ENCODE measurements around the gene MALAT1. TPM values are rescaled to one million over a fixed set of nuclear protein-coding genes. Genes with fewer than 3 reads are reported as not detected.

MALAT1 gene
- total and polyA plus RNA-seq, 2 of the 8 experiments (the other 6 are each of a cell fraction or from before 2014, with no cell fraction given), result 115 to 984 TPM

- TF ChIP-seq YY1 (IDR thresholded peaks at IDR 0.05; ENCODE audit: low read depth, low read length), result no peak
These were observed 36.3 kb downstream of the MALAT1 start (continued) for GRCh38 chr11:65535102-65535501.
